HepG2 (cell line): Measurements from ENCODE around the gene NDE1.
"Not testable (repeated sequence)": the region's sequence is repeated elsewhere in the genome, so short reads cannot be mapped to it uniquely, and the experiment has no call there.

Experiments
- FOXK1 ChIP-seq: sonication (generic); formaldehyde crosslinking; IDR thresholded peaks from 2 replicates; pipeline ENCODE4 v1.4.0; 2020; ENCODE audit warnings: low read depth, missing genetic modification reagents, borderline replicate concordance
- KLF16 ChIP-seq, 2 experiments: sonication (generic) in 1 of 2; formaldehyde crosslinking in 1 of 2; IDR thresholded peaks; 2 replicates each; pipeline versions ENCODE4 v1.6.1 to v1.8.0; 2016 to 2023; ENCODE audit warnings: missing genetic modification reagents in 2 of 2, missing compliant biosample characterization in 1 of 2
- MAFK ChIP-seq, 2 experiments: IDR thresholded peaks in 1 of 2; conservative IDR thresholded peaks in 1 of 2; 2 replicates each; pipeline ENCODE4 v1.6.1; 2011; ENCODE audit warnings: improper control_type of control experiment in 2 of 2, low read length in 2 of 2
- MEIS1 ChIP-seq: sonication (generic); formaldehyde crosslinking; IDR thresholded peaks from 2 replicates; pipeline ENCODE4 v1.9.0; 2021; ENCODE audit warnings: mild to moderate bottlenecking, missing genetic modification reagents, moderate library complexity, borderline replicate concordance
- PRDM15 ChIP-seq: sonication (generic); formaldehyde crosslinking; IDR thresholded peaks from 2 replicates; pipeline ENCODE4 v1.4.0; 2020; ENCODE audit warnings: missing genetic modification reagents
- YY1 ChIP-seq: IDR thresholded peaks from 2 replicates; pipeline ENCODE4 v1.6.1; 2011; ENCODE audit warnings: low read length, low read depth, moderate library complexity, mild to moderate bottlenecking; ENCODE audit not compliant: insufficient read depth, insufficient replicate concordance
- ZMAT3 ChIP-seq: sonication (generic); formaldehyde crosslinking; conservative IDR thresholded peaks from 2 replicates; pipeline ENCODE4 v1.7.0; 2021; ENCODE audit warnings: missing genetic modification reagents
- ZNF251 ChIP-seq: sonication (generic); formaldehyde crosslinking; IDR thresholded peaks from 2 replicates; pipeline ENCODE4 v1.9.0; 2021; ENCODE audit warnings: mild to moderate bottlenecking, missing genetic modification reagents
- ZNF441 ChIP-seq: sonication (generic); formaldehyde crosslinking; IDR thresholded peaks from 2 replicates; pipeline ENCODE4 v1.7.0; 2021; ENCODE audit warnings: missing genetic modification reagents, borderline replicate concordance
- ZNF512 ChIP-seq: sonication (generic); formaldehyde crosslinking; IDR thresholded peaks from 2 replicates; pipeline ENCODE4 v1.4.0; 2020; ENCODE audit warnings: mild to moderate bottlenecking, missing genetic modification reagents
- TF ChIP-seq, protein P1 (sequence below): sonication (generic); formaldehyde crosslinking; IDR thresholded peaks from 2 replicates; pipeline ENCODE4 v1.5.0; 2020; ENCODE audit warnings: mild to moderate bottlenecking, missing genetic modification reagents, moderate library complexity

GRCh38 chr16:15727697-15728096 lies 77.7 kb downstream of the NDE1 start:
- TF ChIP-seq, protein P1, sequence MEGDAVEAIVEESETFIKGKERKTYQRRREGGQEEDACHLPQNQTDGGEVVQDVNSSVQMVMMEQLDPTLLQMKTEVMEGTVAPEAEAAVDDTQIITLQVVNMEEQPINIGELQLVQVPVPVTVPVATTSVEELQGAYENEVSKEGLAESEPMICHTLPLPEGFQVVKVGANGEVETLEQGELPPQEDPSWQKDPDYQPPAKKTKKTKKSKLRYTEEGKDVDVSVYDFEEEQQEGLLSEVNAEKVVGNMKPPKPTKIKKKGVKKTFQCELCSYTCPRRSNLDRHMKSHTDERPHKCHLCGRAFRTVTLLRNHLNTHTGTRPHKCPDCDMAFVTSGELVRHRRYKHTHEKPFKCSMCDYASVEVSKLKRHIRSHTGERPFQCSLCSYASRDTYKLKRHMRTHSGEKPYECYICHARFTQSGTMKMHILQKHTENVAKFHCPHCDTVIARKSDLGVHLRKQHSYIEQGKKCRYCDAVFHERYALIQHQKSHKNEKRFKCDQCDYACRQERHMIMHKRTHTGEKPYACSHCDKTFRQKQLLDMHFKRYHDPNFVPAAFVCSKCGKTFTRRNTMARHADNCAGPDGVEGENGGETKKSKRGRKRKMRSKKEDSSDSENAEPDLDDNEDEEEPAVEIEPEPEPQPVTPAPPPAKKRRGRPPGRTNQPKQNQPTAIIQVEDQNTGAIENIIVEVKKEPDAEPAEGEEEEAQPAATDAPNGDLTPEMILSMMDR (CRISPR knock-in tag) = not testable (repeated sequence)
- not testable (repeated sequence) for TF ChIP-seq ZNF251; ZNF441 (CRISPR knock-in tag); MAFK (conservative IDR thresholded peaks at IDR 0.05 in 1 of 2, IDR thresholded peaks at IDR 0.05 in 1 of 2; ENCODE audit: low read length in 2 of 2); KLF16 (CRISPR knock-in tag; IDR thresholded peaks at IDR 0.05); PRDM15 (CRISPR knock-in tag); ZMAT3 (CRISPR knock-in tag); YY1; MEIS1 (CRISPR knock-in tag); ZNF512; FOXK1 (CRISPR knock-in tag)
